ENCODE data around the gene OR4X1.
"Not testable (repeated sequence)": the region's sequence is repeated elsewhere in the genome, so short reads cannot be mapped to it uniquely, and the experiment has no call there.

The OR4X1 gene

GRCh38 chr11:48263423-48263911 lies at the start of gene OR4X1:
TSS of gene OR4X1 (plus strand) at chr11:48263861. CDS start at chr11:48263861, 0 bp downstream.
- no peak within 1 kb of the TSS for H3K9ac ChIP-seq (ENCODE audit: low read length)
- no peaks in the 10 kb centered on the region for H3K36me3 ChIP-seq (ENCODE audit: control insufficient read depth, low read depth, low read length)
- H3K4me1 ChIP-seq (ENCODE audit: control insufficient read depth, low read depth, low read length) = no peaks in the 10 kb centered on the region
- no peaks in the 10 kb centered on the region for H3K27me3 ChIP-seq (ENCODE audit: control insufficient read depth, insufficient read depth, low read length)
- H3K9me3 ChIP-seq (ENCODE audit: control insufficient read depth, low read depth, low read length) = peaks cover 53% of the 10 kb centered on the region
- no peak within 1 kb of the TSS for H3K27ac ChIP-seq (ENCODE audit: low read length)
- no peak within 1 kb of the TSS for H3K4me3 ChIP-seq (ENCODE audit: low read length)

GRCh38 chr11:48216510-48216909 lies 47.2 kb upstream of the OR4X1 start, which contains the start of gene OR4B1:
TSS of gene OR4B1 (plus strand) at chr11:48216810. CDS start at chr11:48216810, 0 bp downstream.
- Histone ChIP-seq H3K36me3 (ENCODE audit: control insufficient read depth, low read depth, low read length) (no peaks in the 10 kb centered on the region), H3K27ac (ENCODE audit: low read length) (no peak within 1 kb of the TSS), H3K27me3 (ENCODE audit: control insufficient read depth, insufficient read depth, low read length) (no peaks in the 10 kb centered on the region), H3K4me3 (ENCODE audit: low read length) (no peak within 1 kb of the TSS), H3K4me1 (ENCODE audit: control insufficient read depth, low read depth, low read length) (no peaks in the 10 kb centered on the region), H3K9ac (ENCODE audit: low read length) (no peak within 1 kb of the TSS), H3K9me3 (ENCODE audit: control insufficient read depth, low read depth, low read length) (peaks cover 72% of the 10 kb centered on the region)

GRCh38 chr11:48228761-48229160 lies 34.9 kb upstream of the OR4X1 start:
- peaks cover 37% of the 10 kb centered on the region for H3K9me3 ChIP-seq (ENCODE audit: control insufficient read depth, low read depth, low read length)
- no peak overlapping the region for H3K9ac ChIP-seq (ENCODE audit: low read length)
- H3K4me1 ChIP-seq (ENCODE audit: control insufficient read depth, low read depth, low read length) = no peaks in the 10 kb centered on the region
- no peak overlapping the region for H3K27ac ChIP-seq (ENCODE audit: low read length)
- H3K36me3 ChIP-seq (ENCODE audit: control insufficient read depth, low read depth, low read length) = no peaks in the 10 kb centered on the region
- no peak overlapping the region for H3K4me3 ChIP-seq (ENCODE audit: low read length)
- no peaks in the 10 kb centered on the region for H3K27me3 ChIP-seq (ENCODE audit: control insufficient read depth, insufficient read depth, low read length)

- H3K4me1 ChIP-seq (ENCODE audit: control insufficient read depth, low read depth, low read length); H3K9ac ChIP-seq (ENCODE audit: low read length); H3K4me3 ChIP-seq (ENCODE audit: low read length); H3K27ac ChIP-seq (ENCODE audit: low read length); H3K27me3 ChIP-seq (ENCODE audit: control insufficient read depth, insufficient read depth, low read length); H3K36me3 ChIP-seq (ENCODE audit: control insufficient read depth, low read depth, low read length): not testable (repeated sequence)
- H3K9me3 ChIP-seq (ENCODE audit: control insufficient read depth, low read depth, low read length) = peaks cover 25% of the 10 kb centered on the region
Observed at GRCh38 chr11:48230057-48230456, 33.6 kb upstream of the OR4X1 start.

GRCh38 chr11:48237727-48238126 lies 25.9 kb upstream of the OR4X1 start:
- H3K4me3 ChIP-seq (ENCODE audit: low read length) = no peak overlapping the region
- H3K36me3 ChIP-seq (ENCODE audit: control insufficient read depth, low read depth, low read length) = no peaks in the 10 kb centered on the region
- H3K27me3 ChIP-seq (ENCODE audit: control insufficient read depth, insufficient read depth, low read length) = no peaks in the 10 kb centered on the region
- no peaks in the 10 kb centered on the region for H3K4me1 ChIP-seq (ENCODE audit: control insufficient read depth, low read depth, low read length)
- no peak overlapping the region for H3K9ac ChIP-seq (ENCODE audit: low read length)
- no peak overlapping the region for H3K27ac ChIP-seq (ENCODE audit: low read length)
- peaks cover 30% of the 10 kb centered on the region for H3K9me3 ChIP-seq (ENCODE audit: control insufficient read depth, low read depth, low read length)

GRCh38 chr11:48242501-48242900 lies 21.2 kb upstream of the OR4X1 start:
- Histone ChIP-seq H3K27me3 (ENCODE audit: control insufficient read depth, insufficient read depth, low read length) (no peaks in the 10 kb centered on the region), H3K4me3 (ENCODE audit: low read length) (no peak overlapping the region), H3K9ac (ENCODE audit: low read length) (no peak overlapping the region), H3K36me3 (ENCODE audit: control insufficient read depth, low read depth, low read length) (no peaks in the 10 kb centered on the region), H3K4me1 (ENCODE audit: control insufficient read depth, low read depth, low read length) (no peaks in the 10 kb centered on the region), H3K9me3 (ENCODE audit: control insufficient read depth, low read depth, low read length) (peaks cover 63% of the 10 kb centered on the region), H3K27ac (ENCODE audit: low read length) (no peak overlapping the region)

- Histone ChIP-seq H3K36me3 (ENCODE audit: control insufficient read depth, low read depth, low read length) (no peaks in the 10 kb centered on the region), H3K9me3 (ENCODE audit: control insufficient read depth, low read depth, low read length) (peaks cover 59% of the 10 kb centered on the region), H3K9ac (ENCODE audit: low read length) (no peak within 1 kb of the TSS), H3K27me3 (ENCODE audit: control insufficient read depth, insufficient read depth, low read length) (no peaks in the 10 kb centered on the region), H3K4me1 (ENCODE audit: control insufficient read depth, low read depth, low read length) (no peaks in the 10 kb centered on the region), H3K27ac (ENCODE audit: low read length) (no peak within 1 kb of the TSS), H3K4me3 (ENCODE audit: low read length) (no peak within 1 kb of the TSS)
Observed at GRCh38 chr11:48244804-48245203, 18.9 kb upstream of the OR4X1 start, which contains the start of gene OR4X2. TSS of gene OR4X2 (plus strand) at chr11:48245104. CDS start at chr11:48245104, 0 bp downstream.

GRCh38 chr11:48248902-48249301 lies 14.8 kb upstream of the OR4X1 start:
- Histone ChIP-seq H3K9me3 (ENCODE audit: control insufficient read depth, low read depth, low read length) (peaks cover 69% of the 10 kb centered on the region), H3K9ac (ENCODE audit: low read length) (no peak overlapping the region), H3K4me1 (ENCODE audit: control insufficient read depth, low read depth, low read length) (no peaks in the 10 kb centered on the region), H3K4me3 (ENCODE audit: low read length) (no peak overlapping the region), H3K27ac (ENCODE audit: low read length) (no peak overlapping the region), H3K36me3 (ENCODE audit: control insufficient read depth, low read depth, low read length) (no peaks in the 10 kb centered on the region), H3K27me3 (ENCODE audit: control insufficient read depth, insufficient read depth, low read length) (no peaks in the 10 kb centered on the region)

- Histone ChIP-seq H3K4me1 (ENCODE audit: control insufficient read depth, low read depth, low read length) (no peaks in the 10 kb centered on the region), H3K27me3 (ENCODE audit: control insufficient read depth, insufficient read depth, low read length) (no peaks in the 10 kb centered on the region), H3K36me3 (ENCODE audit: control insufficient read depth, low read depth, low read length) (no peaks in the 10 kb centered on the region), H3K27ac (ENCODE audit: low read length) (no peak overlapping the region), H3K4me3 (ENCODE audit: low read length) (no peak overlapping the region), H3K9me3 (ENCODE audit: control insufficient read depth, low read depth, low read length) (peaks cover 61% of the 10 kb centered on the region), H3K9ac (ENCODE audit: low read length) (no peak overlapping the region)
Observed at GRCh38 chr11:48261600-48261999, 2.1 kb upstream of the OR4X1 start.

- no peaks in the 10 kb centered on the region for H3K4me1 ChIP-seq (ENCODE audit: control insufficient read depth, low read depth, low read length)
- no peaks in the 10 kb centered on the region for H3K36me3 ChIP-seq (ENCODE audit: control insufficient read depth, low read depth, low read length)
- H3K27me3 ChIP-seq (ENCODE audit: control insufficient read depth, insufficient read depth, low read length) = no peaks in the 10 kb centered on the region
- H3K9ac ChIP-seq (ENCODE audit: low read length) = no peak overlapping the region
- H3K27ac ChIP-seq (ENCODE audit: low read length) = no peak overlapping the region
- no peak overlapping the region for H3K4me3 ChIP-seq (ENCODE audit: low read length)
- peaks cover 67% of the 10 kb centered on the region for H3K9me3 ChIP-seq (ENCODE audit: control insufficient read depth, low read depth, low read length)
Observed at GRCh38 chr11:48270621-48271020, 7.0 kb downstream of the OR4X1 start.

GRCh38 chr11:48272606-48273005 lies 8.9 kb downstream of the OR4X1 start:
- H3K4me1 ChIP-seq (ENCODE audit: control insufficient read depth, low read depth, low read length) = no peaks in the 10 kb centered on the region

GRCh38 chr11:48305923-48306322 lies 42.3 kb downstream of the OR4X1 start, which contains the start of gene OR4S1:
TSS of gene OR4S1 (plus strand) at chr11:48306223. CDS start at chr11:48306223, 0 bp downstream.
- Histone ChIP-seq H3K9me3 (ENCODE audit: control insufficient read depth, low read depth, low read length) (peaks cover 47% of the 10 kb centered on the region), H3K27me3 (ENCODE audit: control insufficient read depth, insufficient read depth, low read length) (no peaks in the 10 kb centered on the region), H3K27ac (ENCODE audit: low read length) (no peak within 1 kb of the TSS), H3K4me1 (ENCODE audit: control insufficient read depth, low read depth, low read length) (no peaks in the 10 kb centered on the region), H3K9ac (ENCODE audit: low read length) (no peak within 1 kb of the TSS), H3K4me3 (ENCODE audit: low read length) (no peak within 1 kb of the TSS), H3K36me3 (ENCODE audit: control insufficient read depth, low read depth, low read length) (no peaks in the 10 kb centered on the region)

More at GRCh38 chr11:48272606-48273005, 8.9 kb downstream of the OR4X1 start:
- no peaks in the 10 kb centered on the region for H3K27me3 ChIP-seq (ENCODE audit: control insufficient read depth, insufficient read depth, low read length)
- no peaks in the 10 kb centered on the region for H3K36me3 ChIP-seq (ENCODE audit: control insufficient read depth, low read depth, low read length)
- no peak overlapping the region for H3K4me3 ChIP-seq (ENCODE audit: low read length)
- H3K27ac ChIP-seq (ENCODE audit: low read length) = no peak overlapping the region
- peaks cover 64% of the 10 kb centered on the region for H3K9me3 ChIP-seq (ENCODE audit: control insufficient read depth, low read depth, low read length)
- H3K9ac ChIP-seq (ENCODE audit: low read length) = no peak overlapping the region

Measured in iPS-18a (cell line).